Activated T-helper 17 cell treated with anti-CD3 and anti-CD28 coated beads, Interleukin-2, amount 50 U/mL, for 72 hours (primary cell): ENCODE measurements around the gene FMN2. TPM values are rescaled to one million over a fixed set of nuclear protein-coding genes. Genes with fewer than 3 reads are reported as not detected.

Experiments
- ATAC-seq: fragments of 150-1000 bp; cut with Tn5 transposase; replicated peaks from 2 replicates; pipeline ENCODE4 v1.10.0; 2021; ENCODE audit warnings: mild to moderate bottlenecking, moderate library complexity
- H3K27ac Mint-ChIP-seq: one replicate; pipeline ENCODE4 v1.8.0; 2022; ENCODE audit warnings: mixed read lengths
- H3K27me3 Mint-ChIP-seq: one replicate; pipeline ENCODE4 v1.8.0; 2022; ENCODE audit warnings: mixed read lengths
- H3K36me3 Mint-ChIP-seq: one replicate; pipeline ENCODE4 v1.8.0; 2022; ENCODE audit warnings: low read depth, mild to moderate bottlenecking, mixed read lengths
- H3K4me1 Mint-ChIP-seq: one replicate; pipeline ENCODE4 v1.8.0; 2022; ENCODE audit warnings: mixed read lengths
- H3K4me3 Mint-ChIP-seq: one replicate; pipeline ENCODE4 v1.8.0; 2022; ENCODE audit warnings: mild to moderate bottlenecking, mixed read lengths
- H3K9me3 Mint-ChIP-seq: one replicate; pipeline ENCODE4 v1.8.0; 2022; ENCODE audit warnings: mixed read lengths
- total RNA-seq, 2 donors: library from RNA; stranded (reverse); gene quantifications; one replicate each; pipeline ENCODE4 v1.2.3, GENCODE V29; 2022

FMN2 gene
- total RNA-seq, 2 donors from 2014 or later, result not detected

- no peak for ATAC-seq
- Mint-ChIP-seq H3K9me3 (no peaks in the 10 kb centered on the region), H3K4me3 (no peak overlapping the region), H3K36me3 (no peaks in the 10 kb centered on the region), H3K27me3 (peaks cover 16% of the 10 kb centered on the region), H3K27ac (no peak overlapping the region), H3K4me1 (no peaks in the 10 kb centered on the region)
These were observed 271.6 kb downstream of the FMN2 start for GRCh38 chr1:240363315-240363714.

GRCh38 chr1:240363914-240364313 lies 272.2 kb downstream of the FMN2 start:
- H3K27ac Mint-ChIP-seq, result no peak overlapping the region
- no peaks in the 10 kb centered on the region for H3K4me1 Mint-ChIP-seq
- no peak overlapping the region for H3K4me3 Mint-ChIP-seq
- no peaks in the 10 kb centered on the region for H3K36me3 Mint-ChIP-seq
- no peaks in the 10 kb centered on the region for H3K9me3 Mint-ChIP-seq
- peaks cover 16% of the 10 kb centered on the region for H3K27me3 Mint-ChIP-seq
- no peak for ATAC-seq

- H3K9me3 Mint-ChIP-seq, result no peaks in the 10 kb centered on the region
These were observed 275.0 kb downstream of the FMN2 start for GRCh38 chr1:240366636-240367035.

GRCh38 chr1:240385551-240385950 lies 293.9 kb downstream of the FMN2 start:
- H3K27me3 Mint-ChIP-seq, result peaks cover 6% of the 10 kb centered on the region
- no peaks in the 10 kb centered on the region for H3K36me3 Mint-ChIP-seq
- H3K4me1 Mint-ChIP-seq, result no peaks in the 10 kb centered on the region
- H3K27ac Mint-ChIP-seq, result no peak overlapping the region
- no peaks in the 10 kb centered on the region for H3K9me3 Mint-ChIP-seq
- H3K4me3 Mint-ChIP-seq, result no peak overlapping the region
- ATAC-seq, result no peak

More at GRCh38 chr1:240366636-240367035, 275.0 kb downstream of the FMN2 start:
- H3K36me3 Mint-ChIP-seq, result no peaks in the 10 kb centered on the region
- ATAC-seq, result no peak
- no peaks in the 10 kb centered on the region for H3K4me1 Mint-ChIP-seq
- H3K27me3 Mint-ChIP-seq, result peaks cover 3% of the 10 kb centered on the region
- no peak overlapping the region for H3K4me3 Mint-ChIP-seq
- H3K27ac Mint-ChIP-seq, result no peak overlapping the region

- H3K4me1 Mint-ChIP-seq, result no peaks in the 10 kb centered on the region
- no peak for ATAC-seq
- no peak overlapping the region for H3K4me3 Mint-ChIP-seq
- peaks cover 6% of the 10 kb centered on the region for H3K27me3 Mint-ChIP-seq
- H3K27ac Mint-ChIP-seq, result no peak overlapping the region
- H3K36me3 Mint-ChIP-seq, result no peaks in the 10 kb centered on the region
- H3K9me3 Mint-ChIP-seq, result no peaks in the 10 kb centered on the region
These were observed 294.6 kb downstream of the FMN2 start for GRCh38 chr1:240385985-240386978.

GRCh38 chr1:240387051-240387450 lies 295.4 kb downstream of the FMN2 start:
- Mint-ChIP-seq H3K4me3 (no peak overlapping the region), H3K4me1 (no peaks in the 10 kb centered on the region), H3K27ac (no peak overlapping the region), H3K36me3 (no peaks in the 10 kb centered on the region), H3K27me3 (peaks cover 6% of the 10 kb centered on the region), H3K9me3 (no peaks in the 10 kb centered on the region)
- ATAC-seq, result no peak

GRCh38 chr1:240391660-240392260 lies 300.1 kb downstream of the FMN2 start:
- Mint-ChIP-seq H3K27me3 (no peaks in the 10 kb centered on the region), H3K9me3 (peaks cover 4% of the 10 kb centered on the region), H3K27ac (no peak overlapping the region), H3K4me1 (no peaks in the 10 kb centered on the region), H3K36me3 (no peaks in the 10 kb centered on the region), H3K4me3 (no peak overlapping the region)
- no peak for ATAC-seq

GRCh38 chr1:240394353-240394752 lies 302.7 kb downstream of the FMN2 start:
- Mint-ChIP-seq H3K9me3 (peaks cover 4% of the 10 kb centered on the region), H3K4me1 (no peaks in the 10 kb centered on the region), H3K36me3 (no peaks in the 10 kb centered on the region), H3K27me3 (no peaks in the 10 kb centered on the region), H3K4me3 (no peak overlapping the region), H3K27ac (no peak overlapping the region)
- ATAC-seq, result no peak

- peaks cover 4% of the 10 kb centered on the region for H3K9me3 Mint-ChIP-seq
- H3K4me3 Mint-ChIP-seq, result no peak overlapping the region
- no peaks in the 10 kb centered on the region for H3K4me1 Mint-ChIP-seq
- no peak for ATAC-seq
- H3K27me3 Mint-ChIP-seq, result no peaks in the 10 kb centered on the region
- H3K27ac Mint-ChIP-seq, result no peak overlapping the region
- no peaks in the 10 kb centered on the region for H3K36me3 Mint-ChIP-seq
These were observed 303.7 kb downstream of the FMN2 start for GRCh38 chr1:240395336-240395735.

GRCh38 chr1:240399381-240399780 lies 307.7 kb downstream of the FMN2 start:
- H3K4me1 Mint-ChIP-seq, result no peaks in the 10 kb centered on the region
- ATAC-seq, result peak; percentile 32
- no peaks in the 10 kb centered on the region for H3K36me3 Mint-ChIP-seq
- H3K9me3 Mint-ChIP-seq, result no peaks in the 10 kb centered on the region
- no peaks in the 10 kb centered on the region for H3K27me3 Mint-ChIP-seq
- no peak overlapping the region for H3K4me3 Mint-ChIP-seq
- H3K27ac Mint-ChIP-seq, result no peak overlapping the region

- no peaks in the 10 kb centered on the region for H3K36me3 Mint-ChIP-seq
- H3K4me1 Mint-ChIP-seq, result no peaks in the 10 kb centered on the region
- H3K27me3 Mint-ChIP-seq, result peaks cover 6% of the 10 kb centered on the region
- H3K27ac Mint-ChIP-seq, result no peak overlapping the region
- H3K9me3 Mint-ChIP-seq, result no peaks in the 10 kb centered on the region
- no peak for ATAC-seq
- H3K4me3 Mint-ChIP-seq, result no peak overlapping the region
These were observed 310.0 kb downstream of the FMN2 start for GRCh38 chr1:240401731-240402130.

- Mint-ChIP-seq H3K4me1 (no peaks in the 10 kb centered on the region), H3K27me3 (peaks cover 6% of the 10 kb centered on the region), H3K4me3 (no peak overlapping the region), H3K27ac (no peak overlapping the region), H3K36me3 (no peaks in the 10 kb centered on the region), H3K9me3 (no peaks in the 10 kb centered on the region)
- ATAC-seq, result no peak
These were observed 310.6 kb downstream of the FMN2 start for GRCh38 chr1:240402326-240402725.

GRCh38 chr1:240404286-240404685 lies 312.6 kb downstream of the FMN2 start:
- Mint-ChIP-seq H3K4me3 (no peak overlapping the region), H3K4me1 (no peaks in the 10 kb centered on the region), H3K9me3 (no peaks in the 10 kb centered on the region), H3K27me3 (peaks cover 6% of the 10 kb centered on the region), H3K27ac (no peak overlapping the region), H3K36me3 (no peaks in the 10 kb centered on the region)
- no peak for ATAC-seq

GRCh38 chr1:240405751-240406150 lies 314.1 kb downstream of the FMN2 start:
- no peak for ATAC-seq
- H3K4me1 Mint-ChIP-seq, result no peaks in the 10 kb centered on the region
- H3K27me3 Mint-ChIP-seq, result peaks cover 6% of the 10 kb centered on the region

GRCh38 chr1:240407407-240407806 lies 315.7 kb downstream of the FMN2 start:
- no peaks in the 10 kb centered on the region for H3K36me3 Mint-ChIP-seq
- ATAC-seq, result no peak
- H3K9me3 Mint-ChIP-seq, result no peaks in the 10 kb centered on the region
- peaks cover 16% of the 10 kb centered on the region for H3K27me3 Mint-ChIP-seq
- no peak overlapping the region for H3K4me3 Mint-ChIP-seq
- H3K4me1 Mint-ChIP-seq, result no peaks in the 10 kb centered on the region
- no peak overlapping the region for H3K27ac Mint-ChIP-seq

More at GRCh38 chr1:240405751-240406150, 314.1 kb downstream of the FMN2 start:
- H3K9me3 Mint-ChIP-seq, result no peaks in the 10 kb centered on the region
- no peak overlapping the region for H3K4me3 Mint-ChIP-seq
- H3K27ac Mint-ChIP-seq, result no peak overlapping the region
- H3K36me3 Mint-ChIP-seq, result no peaks in the 10 kb centered on the region
